B cell (primary cell): ENCODE results near the gene NTN3. TPM values are rescaled to one million over a fixed set of nuclear protein-coding genes. Genes with fewer than 3 reads are reported as not detected.
"Not testable (repeated sequence)": the region's sequence is repeated elsewhere in the genome, so short reads cannot be mapped to it uniquely, and the experiment has no call there.

ENCODE experiments used
- ATAC-seq: fragments of 200-7000 bp; cut with Tn5 transposase; one replicate; pipeline ENCODE4 v1.10.0; 2021; ENCODE audit warnings: low read depth, mild to moderate bottlenecking, moderate number of reproducible peaks, moderate library complexity
- CTCF ChIA-PET: fragments of 350-600 bp; sonication (Branson Sonifier 250); formaldehyde crosslinking; loops from one replicate; lab custom pipeline; 2021; ENCODE audit warnings: antibody characterized with exemption, inconsistent platforms; lab: Charles Lee
- POLR2A ChIA-PET: fragments of 350-600 bp; sonication (Branson Sonifier 250); formaldehyde crosslinking; loops from one replicate; lab custom pipeline; 2021; ENCODE audit warnings: antibody characterized with exemption; lab: Charles Lee
- DNase-seq: peaks from one replicate; pipeline ENCODE4 v3.0.0; 2013
- H2AFZ ChIP-seq: 2 replicates; pipeline ENCODE4 v1.6.1; 2012; ENCODE audit warnings: mild to moderate bottlenecking, low read depth, low read length; ENCODE audit not compliant: insufficient read depth, poor library complexity, severe bottlenecking
- H3K27ac ChIP-seq, 2 donors: 1 replicate in 1 of 2; 2 replicates in 1 of 2; pipeline ENCODE4 v1.5.1; 2012 to 2013; ENCODE audit warnings: low read length in 2 of 2, mild to moderate bottlenecking in 2 of 2, moderate library complexity in 1 of 2
- H3K27me3 ChIP-seq, 4 experiments: fragments of 200-600 bp in 1 of 4; sonication (generic) in 1 of 4; replicated peaks in 1 of 4; 1 replicate in 2 of 4; 2 replicates in 2 of 4; pipeline versions ENCODE4 v1.6.1 to v1.7.0; 2013 to 2016; ENCODE audit warnings: low read length in 3 of 4, mild to moderate bottlenecking in 2 of 4, mixed read lengths in 1 of 4, moderate library complexity in 1 of 4; ENCODE audit not compliant: insufficient read depth in 4 of 4, control insufficient read depth in 3 of 4; ENCODE audit errors: control extremely low read depth in 1 of 4
- H3K36me3 ChIP-seq, 2 experiments: replicated peaks in 1 of 2; 1 replicate in 1 of 2; 2 replicates in 1 of 2; pipeline versions ENCODE4 v1.6.1 to v1.7.1; 2013; ENCODE audit warnings: low read length in 1 of 2; ENCODE audit not compliant: insufficient read depth in 2 of 2, control insufficient read depth in 1 of 2; ENCODE audit errors: control extremely low read depth in 1 of 2, extremely low read depth in 1 of 2
- H3K4me1 ChIP-seq, 2 donors: fragments of 200-600 bp in 1 of 2; sonication (generic) in 1 of 2; 1 replicate in 1 of 2; 2 replicates in 1 of 2; pipeline versions ENCODE4 v1.5.1 to v1.6.1; 2013 to 2017; ENCODE audit warnings: low read length in 2 of 2; ENCODE audit not compliant: control insufficient read depth in 2 of 2, insufficient read depth in 2 of 2
- H3K4me2 ChIP-seq: replicated peaks from 2 replicates; pipeline ENCODE3; 2012; ENCODE audit warnings: mild to moderate bottlenecking, low read depth, low read length; ENCODE audit not compliant: poor library complexity, severe bottlenecking
- H3K4me3 ChIP-seq, 5 experiments: fragments of 200-600 bp in 1 of 5; sonication (generic) in 1 of 5; 1 replicate in 3 of 5; 2 replicates in 2 of 5; pipeline versions ENCODE4 v1.5.1 to v1.7.0; 2011 to 2016; ENCODE audit warnings: low read length in 4 of 5, mild to moderate bottlenecking in 4 of 5, low read depth in 2 of 5, control low read depth in 1 of 5, moderate library complexity in 1 of 5; ENCODE audit not compliant: insufficient read depth in 1 of 5; ENCODE audit errors: control extremely low read depth in 1 of 5, extremely low read depth in 1 of 5
- H3K79me2 ChIP-seq: fragments of 200-600 bp; sonication (generic); one replicate; pipeline ENCODE4 v1.6.0; 2016; ENCODE audit warnings: low read length; ENCODE audit not compliant: control insufficient read depth, insufficient read depth
- H3K9ac ChIP-seq: fragments of 200-600 bp; sonication (generic); 2 replicates; pipeline ENCODE4 v1.6.1; 2017; ENCODE audit warnings: mild to moderate bottlenecking, low read length, moderate library complexity
- H3K9me3 ChIP-seq, 3 donors: one replicate each; pipeline versions ENCODE4 v1.6.1 to v1.7.1; 2013; ENCODE audit warnings: low read length in 2 of 3; ENCODE audit not compliant: control insufficient read depth in 2 of 3, insufficient read depth in 1 of 3; ENCODE audit errors: control extremely low read depth in 1 of 3
- H4K20me1 ChIP-seq: 2 replicates; pipeline ENCODE4 v1.6.0; 2012; ENCODE audit warnings: mild to moderate bottlenecking, low read length; ENCODE audit not compliant: insufficient read depth, control insufficient read depth, poor library complexity, severe bottlenecking
- H3K27ac Mint-ChIP-seq: one replicate; pipeline ENCODE4 v1.8.0; 2021; ENCODE audit warnings: mixed read lengths
- H3K27me3 Mint-ChIP-seq: one replicate; pipeline ENCODE4 v1.8.0; 2021; ENCODE audit warnings: mixed read lengths
- H3K4me1 Mint-ChIP-seq: one replicate; pipeline ENCODE4 v1.8.0; 2021; ENCODE audit warnings: mixed read lengths
- H3K4me3 Mint-ChIP-seq: one replicate; pipeline ENCODE4 v1.8.0; 2021; ENCODE audit warnings: mixed read lengths
- H3K9me3 Mint-ChIP-seq: one replicate; pipeline ENCODE4 v1.8.0; 2022; ENCODE audit warnings: mixed read lengths; ENCODE audit not compliant: insufficient read depth
- EZH2 ChIP-seq: IDR thresholded peaks from 2 replicates; pipeline ENCODE4 v1.6.1; 2012; ENCODE audit warnings: borderline replicate concordance, low read depth, mild to moderate bottlenecking, moderate library complexity, low read length; ENCODE audit not compliant: insufficient read depth, poor library complexity, severe bottlenecking
- WGBS: methylation state at CpG from one replicate; pipeline ENCODE4 v1.1.5; 2013; ENCODE audit warnings: missing lambda C conversion rate; ENCODE audit not compliant: insufficient coverage; 5-methylcytosine and 5-hydroxymethylcytosine counted together
- intact Hi-C: fragments of 100-400 bp; cut with micrococcal nuclease; formaldehyde crosslinking; loops from one replicate; pipeline ENCODE4 v1.10.0; 2022
- polyA plus RNA-seq: library from polyadenylated mRNA; depleted of rRNA; stranded (reverse); fragments of >200 nt; gene quantifications from 2 replicates; pipeline ENCODE4 v1.2.3, GENCODE V29; 2012
- total RNA-seq, 2 donors: library from RNA; stranded (reverse); fragments of 120-200 nt in 1 of 2; gene quantifications; 1 replicate in 1 of 2; 2 replicates in 1 of 2; pipeline versions ENCODE4 v1.2.3 to v1.2.4, GENCODE V29; 2013 to 2022
- TF ChIP-seq, protein P1 (sequence below): fragments of 200-600 bp; IDR thresholded peaks from one replicate; pipeline ENCODE4 v1.8.0; 2022; ENCODE audit warnings: antibody characterized with exemption, mild to moderate bottlenecking

Gene NTN3
- total and polyA plus RNA-seq, 2 donors (not counting 1 experiment from before 2014, with no cell fraction given) = not detected

DNA sequence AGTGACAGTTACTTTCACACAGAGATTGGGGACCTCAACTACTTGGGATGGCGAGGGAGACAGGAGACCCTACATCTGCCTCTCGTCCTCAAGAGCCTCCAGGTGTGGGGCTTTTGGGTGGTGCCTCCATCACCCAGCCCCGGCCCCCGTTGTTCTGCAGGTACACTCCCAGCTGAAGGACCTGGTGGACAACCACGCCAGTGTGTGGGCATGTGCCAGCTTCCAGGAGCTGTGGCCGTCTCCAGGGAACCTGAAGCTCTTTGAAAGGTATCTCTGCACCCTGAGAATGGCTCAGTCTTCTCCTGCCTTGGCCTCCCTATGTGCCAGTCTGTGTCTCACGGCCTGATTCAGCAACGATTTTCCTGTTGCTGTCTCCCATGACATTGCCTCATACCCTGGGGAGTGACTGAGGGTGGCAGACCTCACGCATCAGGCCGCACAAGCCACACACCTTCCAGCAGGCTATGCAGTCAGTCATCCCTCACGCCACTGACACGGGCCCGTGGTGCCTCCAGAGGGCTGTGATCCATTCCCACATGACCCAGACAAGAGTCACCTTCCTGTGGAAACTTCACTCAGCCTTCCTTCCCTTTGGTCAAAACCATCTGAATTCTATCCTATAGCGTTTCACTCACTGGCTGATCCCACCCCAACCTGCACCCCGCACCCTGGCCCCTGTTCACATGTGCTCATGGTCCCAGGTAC lies 38.1 kb upstream of the NTN3 start:
- Histone ChIP-seq H4K20me1 (no peaks in the 10 kb centered on the region), H3K4me1 (peaks cover 9 to 17% of the 10 kb centered on the region in 2 donors), H3K9me3 (no peaks in the 10 kb centered on the region), H3K4me2 (no peak overlapping the region), H3K27ac (no peak overlapping the region), H3K79me2 (peaks cover 17% of the 10 kb centered on the region), H3K36me3 (peaks cover 0 to 18% of the 10 kb centered on the region in 2 experiments), H2AFZ (no peak overlapping the region), H3K9ac (no peak overlapping the region), H3K27me3 (no peaks in the 10 kb centered on the region), H3K4me3 (no peak overlapping the region)
- POLR2A ChIA-PET = no interaction called here
- Mint-ChIP-seq H3K27ac (no peak overlapping the region), H3K27me3 (no peaks in the 10 kb centered on the region), H3K9me3 (no peaks in the 10 kb centered on the region), H3K4me3 (no peak overlapping the region), H3K4me1 (peaks cover 12% of the 10 kb centered on the region)
- TF ChIP-seq, protein P1, sequence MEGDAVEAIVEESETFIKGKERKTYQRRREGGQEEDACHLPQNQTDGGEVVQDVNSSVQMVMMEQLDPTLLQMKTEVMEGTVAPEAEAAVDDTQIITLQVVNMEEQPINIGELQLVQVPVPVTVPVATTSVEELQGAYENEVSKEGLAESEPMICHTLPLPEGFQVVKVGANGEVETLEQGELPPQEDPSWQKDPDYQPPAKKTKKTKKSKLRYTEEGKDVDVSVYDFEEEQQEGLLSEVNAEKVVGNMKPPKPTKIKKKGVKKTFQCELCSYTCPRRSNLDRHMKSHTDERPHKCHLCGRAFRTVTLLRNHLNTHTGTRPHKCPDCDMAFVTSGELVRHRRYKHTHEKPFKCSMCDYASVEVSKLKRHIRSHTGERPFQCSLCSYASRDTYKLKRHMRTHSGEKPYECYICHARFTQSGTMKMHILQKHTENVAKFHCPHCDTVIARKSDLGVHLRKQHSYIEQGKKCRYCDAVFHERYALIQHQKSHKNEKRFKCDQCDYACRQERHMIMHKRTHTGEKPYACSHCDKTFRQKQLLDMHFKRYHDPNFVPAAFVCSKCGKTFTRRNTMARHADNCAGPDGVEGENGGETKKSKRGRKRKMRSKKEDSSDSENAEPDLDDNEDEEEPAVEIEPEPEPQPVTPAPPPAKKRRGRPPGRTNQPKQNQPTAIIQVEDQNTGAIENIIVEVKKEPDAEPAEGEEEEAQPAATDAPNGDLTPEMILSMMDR = no peak
- TF ChIP-seq EZH2 = no peak
- WGBS = 96% methylated on average over 14 of the region's 15 CpGs
- ATAC-seq = no peak
- intact Hi-C loops = no loop called here
- CTCF ChIA-PET = interaction anchor here (1.1 to 1.5 kb wide), 2 partner anchors 10 to 238 kb away, joined by 3 to 4 read pairs; no protein-coding TSS in a partner anchor
- no peak for DNase-seq

DNA sequence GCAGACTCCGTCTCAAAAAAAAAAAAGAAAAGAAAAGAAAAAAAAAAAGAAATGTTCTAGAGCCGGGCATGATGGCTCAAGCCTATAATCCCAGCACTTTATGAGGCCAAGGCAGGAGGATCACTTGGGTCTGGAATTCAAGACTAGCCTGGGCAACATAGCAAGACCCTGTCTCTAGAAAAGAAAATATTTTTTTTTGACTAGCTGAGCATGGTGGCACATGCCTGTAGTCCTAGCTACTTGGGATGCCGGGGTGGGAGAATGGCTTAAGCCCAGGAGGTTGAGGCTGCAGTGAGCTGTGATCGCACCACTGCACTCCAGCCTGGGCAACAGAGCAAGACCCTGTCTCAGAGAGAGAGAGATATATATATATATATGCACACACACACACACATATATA lies 35.9 kb upstream of the NTN3 start:
- DNase-seq, H3K4me2 ChIP-seq, H2AFZ ChIP-seq, H3K4me3 ChIP-seq, H3K9me3 Mint-ChIP-seq, H3K27ac ChIP-seq, H3K9ac ChIP-seq, H3K27me3 Mint-ChIP-seq, H4K20me1 ChIP-seq, ATAC-seq, H3K9me3 ChIP-seq, H3K4me3 Mint-ChIP-seq, CTCF ChIA-PET, H3K27ac Mint-ChIP-seq, intact Hi-C loops, H3K27me3 ChIP-seq: not testable (repeated sequence)
- peaks cover 14% of the 10 kb centered on the region for H3K4me1 Mint-ChIP-seq
- POLR2A ChIA-PET = interaction anchor here (0.7 kb wide), 1 partner anchor 34 kb away, joined by 3 read pairs; no protein-coding TSS in a partner anchor
- no CpG with 5 or more reads among the region's 4 CpGs for WGBS
- peaks cover 0 to 18% of the 10 kb centered on the region in 2 experiments for H3K36me3 ChIP-seq
- peaks cover 11 to 12% of the 10 kb centered on the region in 2 donors for H3K4me1 ChIP-seq
- H3K79me2 ChIP-seq = peaks cover 11% of the 10 kb centered on the region
